A673 (cell line): ENCODE measurements around the gene GPR39. TPM values are rescaled to one million over a fixed set of nuclear protein-coding genes. Genes with fewer than 3 reads are reported as not detected.

ENCODE experiments used
- BruUV-seq: library from RNA; stranded (reverse); fragments of 400-500 nt; replicated peaks from 2 replicates; lab custom pipeline; 2021; lab: Mats Ljungman, UMichigan
- CTCF ChIA-PET: fragments of 300-600 bp; sonication (Branson Sonifier 250); formaldehyde crosslinking; loops from one replicate; lab custom pipeline; 2022; ENCODE audit warnings: antibody characterized with exemption; lab: Charles Lee
- POLR2A ChIA-PET: fragments of 300-600 bp; sonication (Branson Sonifier 250); formaldehyde crosslinking; loops from one replicate; lab custom pipeline; 2022; ENCODE audit warnings: antibody characterized with exemption; ENCODE audit not compliant: low non-redundant PET; lab: Charles Lee
- DNase-seq: peaks from one replicate; pipeline ENCODE4 v3.0.0-alpha.2; 2015; ENCODE audit warnings: low spot score
- H3K27ac ChIP-seq: fragments of 200-600 bp; sonication (generic); 2 replicates; pipeline ENCODE4 v1.5.1; 2016; ENCODE audit warnings: mixed run types, low read depth, mild to moderate bottlenecking, mixed read lengths, antibody characterized with exemption, low read length; ENCODE audit not compliant: poor library complexity, severe bottlenecking
- H3K27me3 ChIP-seq: fragments of 200-600 bp; sonication (generic); replicated peaks from 2 replicates; pipeline ENCODE4 v1.6.1; 2017; ENCODE audit warnings: mixed run types, low read depth, mild to moderate bottlenecking, mixed read lengths, antibody characterized with exemption, low read length; ENCODE audit not compliant: insufficient read depth, poor library complexity
- H3K36me3 ChIP-seq: fragments of 200-600 bp; sonication (generic); 2 replicates; pipeline ENCODE4 v1.6.1; 2016; ENCODE audit warnings: mixed run types, mild to moderate bottlenecking, mixed read lengths, antibody characterized with exemption, low read length; ENCODE audit not compliant: insufficient read depth, poor library complexity, severe bottlenecking
- H3K4me1 ChIP-seq: fragments of 200-600 bp; sonication (generic); 2 replicates; pipeline ENCODE4 v1.6.1; 2017; ENCODE audit warnings: mixed run types, mild to moderate bottlenecking, mixed read lengths, antibody characterized with exemption, low read length; ENCODE audit not compliant: insufficient read depth, poor library complexity, severe bottlenecking
- H3K4me3 ChIP-seq: fragments of 200-600 bp; sonication (generic); 2 replicates; pipeline ENCODE4 v1.5.1; 2016; ENCODE audit warnings: low read depth, mixed run types, mild to moderate bottlenecking, mixed read lengths, low read length; ENCODE audit not compliant: poor library complexity, severe bottlenecking
- H3K9me3 ChIP-seq: fragments of 200-600 bp; sonication (generic); 2 replicates; pipeline ENCODE4 v1.6.1; 2016; ENCODE audit warnings: mixed run types, low read depth, mild to moderate bottlenecking, mixed read lengths, antibody characterized with exemption, low read length; ENCODE audit not compliant: poor library complexity, severe bottlenecking
- CTCF ChIP-seq: fragments of 300-800, 200-600 bp; sonication (generic); conservative IDR thresholded peaks from 2 replicates; pipeline ENCODE4 v1.5.1; 2017; ENCODE audit warnings: low read depth, mild to moderate bottlenecking, antibody characterized with exemption, low read length, moderate library complexity, mixed read lengths
- EZH2 ChIP-seq: fragments of 200-600 bp; sonication (generic); IDR thresholded peaks from 2 replicates; pipeline ENCODE4 v1.6.1; 2017; ENCODE audit warnings: borderline replicate concordance, low read depth, mild to moderate bottlenecking, mixed read lengths, antibody characterized with exemption, low read length; ENCODE audit not compliant: poor library complexity, severe bottlenecking
- intact Hi-C: fragments of 100-400 bp; cut with micrococcal nuclease; formaldehyde crosslinking; loops from one replicate; pipeline ENCODE4 v1.10.0; 2022; ENCODE audit not compliant: unreplicated experiment
- total RNA-seq: library from RNA; stranded (reverse); gene quantifications from 2 replicates; pipeline ENCODE4 v1.2.3, GENCODE V29; 2021

The GPR39 gene
- total RNA-seq, 1 experiment from 2014 or later = 3.6 TPM

- DNase-seq = no peak
- Histone ChIP-seq H3K4me3 (no peak overlapping the region), H3K27ac (no peak overlapping the region), H3K9me3 (no peaks in the 10 kb centered on the region), H3K27me3 (no peaks in the 10 kb centered on the region), H3K4me1 (no peaks in the 10 kb centered on the region), H3K36me3 (no peaks in the 10 kb centered on the region)
- intact Hi-C loops = no loop called here
- POLR2A ChIA-PET = no interaction called here
- TF ChIP-seq CTCF (no peak), EZH2 (no peak)
- no TSS peak for BruUV-seq
- CTCF ChIA-PET = no interaction called here
Measured at GRCh38 chr2:132621131-132621875, 204.7 kb downstream of the GPR39 start.

GRCh38 chr2:132623096-132623839 is 206.7 kb downstream of the GPR39 start:
- CTCF ChIA-PET = interaction anchor here (0.5 kb wide), 1 partner anchor 8 kb away, joined by 3 read pairs; no protein-coding TSS in a partner anchor

GRCh38 chr2:132627536-132627935 is 210.9 kb downstream of the GPR39 start:
- Histone ChIP-seq H3K27me3 (no peaks in the 10 kb centered on the region), H3K27ac (no peak overlapping the region), H3K36me3 (no peaks in the 10 kb centered on the region), H3K4me3 (no peak overlapping the region), H3K9me3 (no peaks in the 10 kb centered on the region), H3K4me1 (peaks cover 3% of the 10 kb centered on the region)
- intact Hi-C loops = no loop called here
- ChIA-PET CTCF (no interaction called here), POLR2A (no interaction called here)
- BruUV-seq = no TSS peak
- TF ChIP-seq EZH2 = no peak
- TF ChIP-seq CTCF = no peak
- no peak for DNase-seq

More at GRCh38 chr2:132623096-132623839, 206.7 kb downstream of the GPR39 start:
- peak; percentile 18 for DNase-seq
- no peak for TF ChIP-seq EZH2
- no peak for TF ChIP-seq CTCF
- intact Hi-C loops = no loop called here
- BruUV-seq = no TSS peak
- no peaks in the 10 kb centered on the region for H3K27me3 ChIP-seq
- no peak overlapping the region for H3K4me3 ChIP-seq
- H3K27ac ChIP-seq = no peak overlapping the region
- no peaks in the 10 kb centered on the region for H3K36me3 ChIP-seq
- no peaks in the 10 kb centered on the region for H3K4me1 ChIP-seq
- no peaks in the 10 kb centered on the region for H3K9me3 ChIP-seq
- POLR2A ChIA-PET = no interaction called here
